ENCODE results near the gene SLCO1C1.

Gene SLCO1C1

GRCh38 chr12:20801035-20801434 is 105.9 kb downstream of the SLCO1C1 start:
- DNase-seq: no peak

Data from hematopoietic multipotent progenitor cell treated with erythropoietin and hydrocortisone succinate and interleukin-3 and kit ligand, for 4 days (in vitro differentiated cells).